GM21576 (cell line): ENCODE results near the gene PPFIA4.

Experiments
- ATAC-seq: cut with Tn5 transposase; IDR thresholded peaks from one replicate; pipeline ENCODE4 v1.9.1; 2021; ENCODE audit warnings: mild to moderate bottlenecking, moderate library complexity; ENCODE audit not compliant: unreplicated experiment

Gene PPFIA4

DNA sequence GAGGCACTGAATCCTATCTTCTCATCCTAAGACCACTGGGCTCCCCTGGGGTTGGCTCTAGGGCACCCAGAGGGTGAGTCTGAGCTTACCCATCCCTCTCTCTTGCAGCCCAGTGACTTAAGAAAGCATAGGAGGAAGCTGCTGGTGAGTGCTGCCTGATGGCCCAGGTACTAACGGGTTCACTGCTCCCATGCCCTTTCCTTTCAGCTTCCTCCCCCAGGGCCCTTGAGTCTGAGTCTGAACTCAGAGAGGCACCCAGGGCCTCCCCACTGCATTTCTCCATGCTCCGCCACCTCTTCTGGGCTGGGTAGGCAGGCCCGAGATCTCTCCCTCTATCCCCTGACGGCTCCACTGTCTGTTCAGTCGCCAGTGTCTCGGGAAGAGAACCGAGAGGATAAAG, 29.7 kb downstream of the PPFIA4 start:
- no peak for ATAC-seq

DNA sequence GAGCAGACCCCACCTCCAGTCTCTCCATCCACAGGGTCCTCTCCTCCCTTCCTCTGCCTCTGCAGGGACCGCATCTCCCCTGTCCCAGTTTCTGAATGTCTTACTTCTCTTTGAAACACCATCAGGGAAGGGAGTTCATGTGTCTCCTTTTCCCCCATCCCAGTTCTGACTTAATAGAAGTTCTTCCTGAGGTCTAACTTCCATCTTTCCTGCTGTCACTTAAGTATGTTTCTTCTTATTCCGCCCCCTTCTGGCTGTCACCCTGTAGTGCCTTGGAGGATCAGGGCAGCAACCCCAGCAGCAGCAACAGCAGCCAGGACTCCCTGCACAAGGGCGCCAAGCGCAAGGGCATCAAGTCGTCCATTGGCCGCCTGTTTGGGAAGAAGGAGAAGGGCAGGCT, 30.2 kb downstream of the PPFIA4 start:
- no peak for ATAC-seq

DNA sequence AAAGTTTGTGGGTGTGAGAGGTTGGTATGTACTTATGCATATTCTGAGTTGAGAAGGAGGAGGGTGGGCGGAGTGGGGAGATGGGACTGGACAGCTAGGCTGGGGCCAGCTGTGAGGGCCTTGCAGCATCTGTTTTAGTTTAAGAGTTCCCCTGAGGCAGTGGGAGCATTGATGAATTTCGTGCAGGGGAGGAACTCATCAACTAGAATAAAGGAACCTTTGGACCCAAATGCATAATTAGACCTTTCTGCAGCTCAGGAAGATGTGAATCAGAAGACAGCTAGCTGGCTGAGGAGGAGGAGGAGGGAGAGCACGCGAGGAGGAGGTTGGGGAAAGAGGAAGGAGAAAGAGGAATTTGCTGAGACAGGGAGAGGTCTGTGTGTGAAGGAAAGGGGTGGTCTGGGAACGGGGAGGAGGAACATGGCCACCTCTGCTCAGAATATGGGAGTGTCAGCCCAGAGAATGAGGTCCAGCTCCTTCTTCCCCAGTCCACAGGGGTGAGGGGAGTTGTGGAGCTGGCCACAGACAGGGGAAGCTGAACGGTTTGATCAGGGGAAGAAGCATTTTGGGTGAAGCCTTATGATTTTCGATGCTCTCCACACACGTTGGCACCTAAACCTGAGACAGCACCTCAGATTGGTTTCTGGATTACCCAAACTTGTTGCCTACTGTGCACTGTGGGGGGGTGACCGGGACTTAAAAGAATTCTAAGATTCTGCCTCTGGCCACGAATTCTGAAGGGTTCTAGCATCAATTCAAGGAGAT, 31.8 kb downstream of the PPFIA4 start:
- ATAC-seq: no peak

DNA sequence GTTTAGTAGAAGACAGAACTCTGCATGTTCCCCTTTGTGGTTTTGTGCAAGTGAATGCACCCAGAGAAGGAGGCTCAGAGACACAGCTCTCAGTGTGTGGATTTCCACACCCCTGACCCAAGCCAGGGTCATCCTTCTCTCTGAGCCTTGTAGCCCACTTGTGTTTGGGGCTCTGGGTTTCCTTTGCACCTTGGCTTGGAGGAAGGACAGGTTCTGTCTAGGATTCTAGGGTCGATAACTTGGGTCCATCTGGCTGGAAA, 32.3 kb downstream of the PPFIA4 start:
- no peak for ATAC-seq

DNA sequence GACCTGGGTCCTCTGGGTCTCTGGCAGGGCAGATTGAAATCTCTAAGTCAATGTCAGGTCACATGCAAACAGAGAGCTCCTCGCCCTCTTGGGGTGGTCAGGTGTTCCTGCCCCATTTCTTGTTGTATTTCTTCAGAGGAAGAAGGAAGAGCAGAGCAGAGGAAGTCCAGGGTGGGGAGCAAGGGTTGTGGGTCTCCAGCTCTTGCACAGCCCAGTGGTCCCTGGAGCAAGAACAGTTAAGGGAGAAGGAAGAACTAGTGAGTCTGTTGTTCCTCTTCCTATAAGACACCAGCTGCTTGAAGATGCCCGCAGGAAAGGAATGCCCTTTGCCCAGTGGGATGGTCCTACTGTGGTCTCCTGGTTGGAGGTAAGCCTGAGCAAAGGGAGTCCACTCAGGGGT, 33.2 kb downstream of the PPFIA4 start:
- no peak for ATAC-seq

DNA sequence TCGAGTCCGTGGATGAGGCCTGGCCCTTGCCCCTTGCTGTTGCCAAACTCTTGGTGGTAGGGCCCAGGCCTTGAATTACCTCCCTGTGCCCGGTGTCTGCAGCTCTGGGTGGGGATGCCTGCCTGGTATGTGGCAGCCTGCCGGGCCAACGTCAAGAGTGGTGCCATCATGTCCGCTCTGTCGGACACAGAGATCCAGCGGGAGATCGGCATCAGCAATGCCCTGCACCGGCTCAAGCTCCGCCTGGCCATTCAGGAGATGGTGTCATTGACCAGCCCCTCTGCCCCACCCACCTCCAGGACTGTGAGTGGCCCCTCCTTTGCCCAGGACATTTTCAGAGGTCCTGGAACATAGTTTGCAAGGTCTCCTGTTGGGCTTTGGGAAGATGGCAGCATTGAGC, 33.8 kb downstream of the PPFIA4 start:
- ATAC-seq: no peak

DNA sequence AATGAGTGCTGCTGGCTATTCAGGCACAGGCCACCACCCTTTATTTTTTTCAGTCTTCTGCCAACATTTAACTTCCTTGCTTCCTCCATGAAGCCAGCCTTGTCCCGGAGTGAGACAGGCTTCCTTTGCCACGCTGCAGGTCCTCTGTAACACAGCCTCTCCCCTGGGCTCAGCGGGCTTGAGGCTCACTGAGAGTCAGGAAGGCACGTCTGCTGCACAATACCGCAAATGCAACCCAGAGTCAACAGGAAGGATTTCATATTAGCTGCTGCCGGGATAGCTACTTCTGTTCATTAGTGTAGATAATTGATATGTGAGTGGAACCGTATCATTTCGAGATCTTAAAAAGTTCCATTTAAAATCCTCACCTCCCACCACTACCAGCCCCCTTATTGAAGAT, 37.0 kb downstream of the PPFIA4 start:
- ATAC-seq: no peak

DNA sequence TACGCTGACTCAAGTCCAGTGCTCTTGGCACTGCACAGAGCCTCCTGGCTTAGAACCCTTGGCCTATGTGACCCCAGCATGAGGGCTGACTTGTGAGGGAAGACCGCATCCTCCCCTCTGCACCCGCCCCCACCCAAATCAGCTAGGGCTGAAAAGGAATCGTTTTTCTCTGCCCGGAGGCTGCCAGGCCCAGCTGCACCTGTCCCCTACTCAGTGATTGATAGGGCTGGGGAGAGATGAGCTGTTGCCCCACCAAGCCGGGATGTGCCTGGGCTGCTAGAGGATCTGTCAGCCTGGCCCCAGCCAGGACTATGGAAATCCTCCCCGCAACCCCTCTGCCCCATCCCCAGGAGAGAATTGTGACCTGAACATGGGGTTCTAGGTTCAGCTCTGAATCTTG, 38.9 kb downstream of the PPFIA4 start:
- ATAC-seq: no peak

DNA sequence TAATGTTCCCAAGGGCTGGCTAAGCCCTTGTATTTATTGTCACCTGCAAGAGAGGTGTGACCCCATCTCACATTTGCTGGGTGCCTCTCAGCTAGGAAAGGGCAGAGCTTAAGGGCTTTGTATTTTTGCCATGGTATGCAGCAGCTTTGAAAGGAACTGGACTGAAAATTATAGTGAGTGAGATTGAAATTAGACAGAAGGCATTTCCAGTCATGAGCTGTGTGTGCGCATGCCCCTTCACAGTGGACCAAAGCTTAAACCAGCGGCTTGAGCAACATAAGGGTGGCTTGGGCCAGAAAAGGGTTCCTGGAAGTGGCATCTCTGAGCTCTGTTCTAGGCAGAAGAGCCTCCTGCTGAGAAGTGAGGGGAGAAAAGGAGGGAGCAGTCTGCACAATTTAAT, 39.7 kb downstream of the PPFIA4 start:
- no peak for ATAC-seq

DNA sequence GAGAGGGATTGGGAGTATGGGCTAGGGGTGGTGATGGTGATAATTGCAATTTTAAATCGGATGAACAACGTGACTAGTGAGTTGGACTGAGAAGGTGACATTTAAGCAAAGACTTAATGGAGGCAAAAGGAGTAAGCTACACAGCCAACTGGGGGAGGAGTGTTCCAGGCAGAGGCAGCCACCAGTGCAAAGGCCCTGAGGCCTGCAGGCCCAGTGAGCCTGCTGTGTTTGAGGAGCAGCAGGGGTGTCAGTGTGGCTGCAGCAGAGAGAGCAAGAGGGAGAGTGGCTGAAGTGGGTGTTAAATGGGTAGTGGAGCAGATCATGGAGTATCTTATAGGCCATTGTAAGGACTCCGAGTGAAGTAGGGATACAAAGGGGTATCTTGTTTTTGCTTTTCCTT, 40.7 kb downstream of the PPFIA4 start:
- no peak for ATAC-seq

DNA sequence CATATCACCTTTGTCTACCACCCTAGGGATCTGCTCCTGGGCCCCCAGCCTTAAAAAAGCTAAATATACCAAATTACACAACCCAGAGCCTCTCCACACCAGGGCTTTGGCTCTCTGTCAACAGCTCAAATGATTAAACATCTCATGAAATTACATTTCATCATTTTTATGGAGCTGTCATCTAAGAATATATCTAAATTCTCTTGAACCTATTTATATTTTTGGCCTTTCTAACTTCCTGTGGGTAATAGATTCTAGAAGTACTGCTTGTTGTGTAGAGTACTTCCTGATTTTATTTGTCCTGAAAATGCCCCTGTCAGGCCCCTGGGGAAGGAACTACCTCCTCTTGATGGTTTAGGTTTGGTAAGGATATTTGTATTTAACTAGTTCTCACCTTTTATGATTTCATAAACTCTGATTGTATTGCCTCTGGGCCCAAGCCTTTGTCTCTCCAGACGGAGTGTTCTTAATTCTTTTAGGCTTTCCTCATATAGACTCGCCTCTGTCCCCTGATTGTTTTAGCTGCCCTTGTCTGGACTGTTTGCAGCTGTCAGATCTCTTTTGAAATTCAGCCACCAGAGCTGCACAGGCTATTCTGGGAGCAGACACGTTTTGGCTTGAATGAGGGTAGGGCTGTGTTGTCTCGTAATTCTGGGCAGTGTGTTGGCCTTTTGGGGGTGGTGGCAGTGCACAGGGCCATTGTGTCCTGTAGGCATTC, 42.9 kb downstream of the PPFIA4 start:
- ATAC-seq: no peak

DNA sequence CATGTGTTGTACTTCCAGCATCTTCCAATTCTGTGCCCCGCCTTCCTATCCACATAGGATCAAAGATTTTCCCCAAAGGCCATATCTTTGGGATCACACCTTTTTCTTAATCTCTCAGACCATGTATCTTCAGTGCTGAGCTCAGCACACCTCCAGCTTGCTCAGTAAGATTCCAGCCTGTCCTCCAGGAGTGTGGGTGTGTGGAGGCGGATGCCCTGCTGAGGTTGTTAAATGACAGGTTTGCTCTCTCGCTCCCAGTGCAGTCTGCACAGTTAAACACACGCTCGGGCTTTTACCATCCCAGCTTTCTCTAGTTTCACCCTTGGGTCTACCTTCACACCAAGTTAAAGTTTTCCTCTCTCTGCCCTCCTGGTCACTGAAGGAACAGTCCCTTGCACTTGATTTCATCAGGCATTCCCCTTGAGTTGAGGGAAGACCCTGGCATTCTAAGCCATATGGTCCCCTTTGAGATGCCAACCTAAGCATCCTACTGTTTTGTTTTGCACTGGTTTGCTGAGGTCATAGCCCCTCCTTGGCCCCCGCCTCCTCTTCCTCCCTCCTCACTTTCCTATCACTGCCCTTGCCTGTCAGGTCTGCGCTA, 45.8 kb downstream of the PPFIA4 start:
- ATAC-seq: no peak

DNA sequence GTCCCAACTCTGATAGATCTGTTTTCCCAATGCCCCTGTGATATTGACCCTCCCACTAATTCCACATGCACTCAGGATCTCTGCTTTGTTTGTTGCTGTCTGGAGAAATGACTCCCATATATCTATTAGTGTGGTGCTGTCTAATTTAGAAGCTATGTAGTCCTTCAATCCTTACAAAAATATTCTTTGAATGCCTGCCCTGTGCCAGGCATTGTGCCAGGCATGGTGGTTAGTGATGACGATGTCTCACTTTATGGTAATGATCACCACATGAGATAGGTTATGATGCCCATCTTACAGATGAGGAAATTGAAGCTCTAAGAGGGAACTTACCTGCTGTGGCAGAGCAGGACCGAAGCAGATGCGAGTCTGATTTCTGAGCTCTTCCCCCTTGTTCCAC, 46.6 kb downstream of the PPFIA4 start:
- no peak for ATAC-seq

DNA sequence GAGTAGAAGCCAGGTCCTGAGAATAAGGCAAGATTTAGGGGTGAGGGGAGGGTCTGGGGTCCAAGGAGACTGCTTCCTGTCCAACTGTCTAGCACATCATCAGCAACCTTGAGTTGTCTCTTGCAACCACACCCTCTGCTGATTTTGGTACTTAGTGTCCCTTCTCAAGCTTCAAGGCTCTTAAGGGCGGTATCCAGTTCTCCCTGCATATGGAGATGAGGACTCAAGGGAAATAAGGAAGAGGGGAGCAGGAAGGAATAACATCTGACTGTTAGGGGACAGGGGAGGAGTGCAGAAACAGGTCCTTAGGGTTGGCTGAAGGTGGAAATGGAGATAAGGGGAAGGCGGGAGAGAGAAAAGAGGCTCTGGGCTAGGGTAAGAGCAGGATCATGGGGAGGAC, 47.2 kb downstream of the PPFIA4 start:
- ATAC-seq: no peak

DNA sequence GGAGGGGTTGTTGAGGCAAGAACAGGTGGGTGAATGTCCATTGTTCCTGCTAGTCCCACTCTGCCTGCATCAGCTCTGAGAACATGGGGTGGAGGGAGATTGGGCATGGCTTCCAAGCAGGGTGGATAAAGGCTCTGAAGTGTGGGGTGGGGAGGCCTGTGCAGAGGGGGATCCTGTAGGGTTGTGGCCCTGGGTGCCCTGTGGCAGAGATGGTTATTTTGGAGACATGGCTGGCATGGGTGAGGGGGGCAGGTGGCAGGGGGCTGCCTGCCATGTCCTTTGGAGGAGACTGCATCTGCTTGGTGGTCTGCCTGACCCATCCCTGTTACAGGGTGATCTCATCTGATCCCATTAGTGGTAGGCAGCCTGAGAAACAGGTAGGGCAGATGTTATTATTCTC, 48.3 kb downstream of the PPFIA4 start:
- no peak for ATAC-seq

DNA sequence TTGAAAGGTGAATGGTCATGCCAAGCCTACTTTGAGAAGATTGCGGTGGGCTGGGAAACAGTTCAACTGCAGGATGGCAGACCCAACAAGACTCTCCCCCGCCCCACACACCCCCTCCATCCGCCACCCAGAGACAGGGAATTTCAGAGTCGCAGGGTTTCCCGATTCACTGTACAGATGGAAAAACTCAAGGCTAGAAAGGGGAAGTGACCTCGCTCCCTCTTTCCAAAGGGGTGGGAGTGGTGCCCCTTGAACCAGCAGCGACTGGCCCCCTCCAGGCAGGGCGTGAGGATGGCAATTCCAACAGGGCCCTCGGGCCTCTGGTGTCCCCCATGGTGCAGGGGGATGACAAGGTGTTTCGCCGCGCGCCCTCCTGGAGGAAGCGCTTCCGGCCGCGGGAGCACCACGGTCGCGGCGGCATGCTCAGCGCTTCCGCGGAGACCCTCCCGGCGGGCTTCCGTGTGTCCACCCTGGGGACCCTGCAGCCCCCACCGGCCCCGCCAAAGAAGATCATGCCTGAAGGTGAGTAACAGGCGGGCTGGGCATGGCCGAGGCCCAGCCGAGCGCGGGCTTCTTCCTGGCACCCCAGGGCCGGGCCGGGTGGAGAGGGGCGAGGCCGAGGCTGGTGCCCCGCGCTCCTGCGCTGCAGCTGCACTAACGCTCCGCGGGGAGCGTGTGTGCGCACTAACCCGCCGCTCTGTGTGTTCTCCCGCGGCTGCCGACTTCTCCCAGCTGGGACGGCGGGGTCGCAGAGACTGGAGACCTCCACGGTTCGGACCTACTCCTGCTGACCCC, 49.1 kb downstream of the PPFIA4 start:
- ATAC-seq: no peak

DNA sequence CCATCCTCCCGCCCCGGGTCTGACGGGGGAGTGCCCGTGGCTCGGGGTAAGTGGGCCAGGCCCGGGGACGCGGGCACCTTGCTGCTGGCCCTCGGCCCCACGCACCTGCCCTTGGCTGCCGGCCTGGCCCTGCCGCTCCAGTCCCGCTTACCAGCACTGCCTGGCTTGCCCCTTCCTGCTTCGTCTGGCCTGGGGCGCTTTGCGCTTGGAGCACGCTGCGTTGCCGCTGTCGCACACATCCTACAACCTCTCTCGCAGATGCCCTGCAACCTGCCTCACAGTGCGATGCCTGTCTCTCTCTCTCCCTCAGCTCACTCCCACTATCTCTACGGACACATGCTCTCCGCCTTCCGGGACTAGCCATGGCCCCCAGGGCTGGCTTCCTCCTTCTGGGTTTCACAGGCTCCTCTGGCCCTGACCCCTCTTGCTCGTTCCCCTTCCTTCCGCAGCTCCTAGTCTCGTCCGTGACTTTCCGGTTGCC, 49.8 kb downstream of the PPFIA4 start:
- no peak for ATAC-seq

DNA sequence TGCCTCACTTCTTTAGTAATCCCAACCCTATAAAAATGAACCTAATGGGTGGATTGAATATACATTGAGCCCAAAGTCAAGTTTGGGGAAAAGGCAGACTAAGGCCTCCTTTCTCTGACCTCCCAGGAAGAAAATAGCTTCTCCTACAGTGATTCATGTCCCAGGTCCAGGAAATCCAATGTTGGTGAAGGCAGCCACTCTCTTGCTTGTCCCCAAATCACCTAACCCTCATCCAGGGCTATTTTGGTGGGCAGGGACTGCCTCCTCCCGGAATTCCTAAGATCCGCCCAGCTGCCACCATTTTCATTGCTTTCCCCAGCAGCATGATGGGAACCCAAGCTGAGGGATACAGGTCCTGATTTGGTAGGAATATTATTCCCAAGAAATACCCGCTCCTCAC, 51.1 kb downstream of the PPFIA4 start:
- ATAC-seq: no peak

DNA sequence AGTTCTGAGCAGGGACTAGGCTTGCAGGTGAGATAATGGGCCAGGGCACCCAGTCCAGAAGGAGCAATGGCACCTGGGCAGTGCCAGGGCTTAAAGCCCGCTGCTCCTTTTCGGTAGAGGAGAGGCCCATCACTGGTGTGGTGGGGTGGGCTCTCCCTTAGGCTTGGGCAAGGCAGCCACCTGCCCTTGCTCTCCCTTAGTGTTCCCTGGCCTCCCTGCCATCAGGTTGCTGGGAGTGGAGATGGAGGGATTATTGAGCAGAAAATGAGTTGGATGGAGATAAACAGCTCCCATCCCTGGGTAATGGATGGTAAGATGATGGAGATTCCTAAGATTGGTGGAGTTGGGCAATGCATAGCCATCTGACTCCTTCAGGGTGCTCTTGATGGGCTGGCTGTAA, 51.7 kb downstream of the PPFIA4 start:
- no peak for ATAC-seq

DNA sequence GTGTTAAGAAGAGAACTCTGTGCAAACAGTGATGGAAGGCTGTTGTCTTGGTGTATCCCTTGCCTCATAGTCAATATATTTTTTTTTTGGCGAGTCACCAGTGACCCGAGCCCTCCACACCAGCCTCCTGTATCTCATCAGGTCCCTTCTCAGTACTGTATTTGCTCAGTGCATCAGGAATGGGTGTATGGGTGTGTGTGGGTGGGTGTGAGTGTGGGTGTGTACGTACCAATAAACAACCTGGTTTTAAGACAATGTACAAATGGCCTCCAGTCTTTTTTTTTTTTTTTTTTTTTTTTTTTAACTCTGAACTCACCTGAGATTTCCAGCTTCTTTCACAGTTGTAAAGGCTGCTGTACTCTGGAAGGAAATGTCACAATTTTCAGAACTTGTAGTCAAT, 52.2 kb downstream of the PPFIA4 start:
- no peak for ATAC-seq

DNA sequence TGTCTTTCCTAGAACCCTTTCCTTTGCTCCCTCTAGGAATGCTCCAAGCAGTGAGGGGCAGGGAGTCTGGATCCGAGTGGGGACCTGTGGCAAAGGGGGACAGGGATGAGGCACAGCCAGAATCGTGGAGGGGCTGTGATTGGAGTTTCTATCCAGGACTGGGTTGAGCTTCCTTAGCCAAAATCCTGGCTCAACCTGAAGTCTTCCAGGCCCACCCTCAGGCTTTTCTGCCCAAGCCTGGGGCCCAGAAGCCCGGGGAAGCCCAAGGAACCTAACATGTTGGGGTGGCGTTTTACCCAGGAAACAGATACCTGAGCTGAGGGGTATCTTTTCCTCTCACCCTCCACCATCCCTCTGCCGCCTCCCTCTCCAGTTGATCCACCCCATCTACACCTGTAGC, 54.2 kb downstream of the PPFIA4 start:
- no peak for ATAC-seq
